ENCODE results near the gene CLCN7.
"Not testable (repeated sequence)": the region's sequence is repeated elsewhere in the genome, so short reads cannot be mapped to it uniquely, and the experiment has no call there.

The CLCN7 gene

DNA sequence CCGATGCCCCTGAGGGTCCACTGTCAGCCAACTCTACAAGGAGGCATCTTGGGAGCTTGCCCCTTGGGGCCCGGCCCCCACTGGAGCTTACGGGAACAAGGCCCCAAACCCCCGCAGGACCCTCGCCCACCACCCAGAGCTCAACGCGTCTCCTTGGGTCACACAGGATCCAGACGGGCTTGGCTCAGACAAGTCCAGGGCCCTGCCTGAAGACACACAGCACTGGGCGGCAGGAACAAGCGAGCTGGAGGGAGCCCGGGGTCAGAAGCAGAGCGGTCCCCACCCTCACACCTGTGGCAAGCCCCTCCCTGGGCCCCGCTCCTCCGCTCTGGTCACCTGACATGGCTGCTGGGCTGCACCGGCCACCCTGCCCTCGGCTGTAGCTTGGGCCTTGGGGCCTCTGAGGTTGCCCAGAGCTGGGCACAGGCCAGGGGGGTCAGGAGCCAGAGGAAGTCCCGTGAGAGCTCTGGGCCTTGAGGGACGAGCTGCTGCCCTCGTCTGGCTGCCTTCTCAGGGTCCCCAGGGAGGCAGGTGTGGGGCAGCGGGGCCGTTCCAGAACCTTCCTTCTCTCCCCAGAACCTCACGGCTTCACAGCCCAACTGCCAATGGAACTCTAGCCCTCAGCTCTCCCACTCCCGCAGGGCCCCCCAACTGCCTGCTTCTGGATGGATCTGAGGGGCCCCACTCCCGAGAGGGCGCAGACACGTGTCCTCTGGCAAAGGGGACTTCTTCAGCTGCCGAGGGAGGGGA lies 30.7 kb downstream of the CLCN7 start, which contains the start of gene CCDC154:
Gene CCDC154 (minus strand): TSS at position 577 of the 750 bp plus-strand sequence. CDS start 234 bp downstream, at position 343.
- no peak for FAIRE-seq

DNA sequence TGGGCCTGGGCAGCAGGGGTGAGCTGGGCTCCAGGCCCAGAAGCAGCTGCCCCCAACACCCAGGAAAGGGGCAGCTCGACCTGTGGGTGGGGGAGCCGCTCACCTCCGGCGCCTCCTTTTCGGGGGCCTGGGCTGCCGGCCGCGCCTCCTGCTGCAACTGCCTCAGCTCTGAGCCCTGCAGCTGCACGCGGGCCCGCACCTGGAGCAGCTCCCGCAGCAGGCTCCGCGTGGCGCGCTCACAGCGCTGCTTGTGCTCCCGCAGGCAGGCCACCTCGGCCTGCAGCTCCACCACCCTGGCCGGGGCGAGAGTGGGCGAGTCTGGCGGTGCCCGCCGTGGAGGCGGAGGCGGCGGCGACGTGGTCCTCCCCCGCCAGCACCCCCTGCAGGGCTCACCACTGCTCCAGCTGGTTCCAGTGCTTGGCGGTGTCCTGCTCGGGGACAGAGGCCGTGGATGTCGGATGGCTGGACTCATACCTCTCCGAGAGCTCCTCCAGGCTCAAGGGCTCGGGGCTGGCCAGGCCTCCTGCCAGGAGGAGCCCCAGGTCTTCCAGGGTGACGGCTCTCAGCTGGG lies 31.3 kb downstream of the CLCN7 start:
- no peak for FAIRE-seq

DNA sequence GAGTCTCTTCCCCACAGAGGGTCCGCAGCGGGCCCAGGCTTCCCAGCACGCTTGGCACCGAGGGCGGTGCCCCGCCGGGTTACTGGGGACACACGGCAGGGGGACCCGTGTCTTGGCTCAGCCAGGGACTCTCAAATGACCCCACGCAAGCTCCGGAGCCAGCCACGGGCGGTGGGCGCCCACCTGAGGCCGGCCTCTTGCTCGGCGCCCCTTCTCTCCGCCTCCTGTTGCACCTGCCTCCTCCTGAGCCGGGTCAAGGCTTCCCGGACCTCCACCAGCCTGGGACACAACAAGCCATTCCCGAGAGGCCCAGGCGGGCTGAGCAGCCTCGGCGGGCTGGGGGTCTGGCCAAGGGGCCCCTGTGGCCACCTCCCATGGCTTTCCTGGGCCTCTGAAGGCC lies 32.1 kb downstream of the CLCN7 start:
- FAIRE-seq, result no peak

DNA sequence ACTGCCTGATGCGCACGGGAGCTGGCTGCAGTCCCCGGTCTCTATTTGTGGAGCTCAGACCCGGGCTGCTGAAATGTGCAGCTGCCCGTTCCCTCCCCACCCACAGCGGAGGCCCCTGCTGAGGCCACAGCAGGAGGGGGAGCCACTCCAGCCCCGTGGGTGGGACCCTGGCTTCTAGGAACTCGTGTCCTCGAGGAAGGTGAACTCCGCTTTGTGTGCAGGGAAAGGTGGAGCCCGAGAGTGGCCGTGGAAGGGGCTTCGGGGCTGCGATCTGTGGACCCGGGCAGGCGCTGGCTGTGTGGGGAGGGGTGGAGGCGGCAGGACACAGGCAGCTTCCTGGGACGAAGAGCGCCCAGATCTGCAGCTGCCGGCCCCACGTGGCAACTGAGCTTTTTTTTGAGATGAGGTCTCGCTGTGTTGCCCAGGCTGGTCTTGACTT lies 33.4 kb downstream of the CLCN7 start:
- FAIRE-seq, result no peak

DNA sequence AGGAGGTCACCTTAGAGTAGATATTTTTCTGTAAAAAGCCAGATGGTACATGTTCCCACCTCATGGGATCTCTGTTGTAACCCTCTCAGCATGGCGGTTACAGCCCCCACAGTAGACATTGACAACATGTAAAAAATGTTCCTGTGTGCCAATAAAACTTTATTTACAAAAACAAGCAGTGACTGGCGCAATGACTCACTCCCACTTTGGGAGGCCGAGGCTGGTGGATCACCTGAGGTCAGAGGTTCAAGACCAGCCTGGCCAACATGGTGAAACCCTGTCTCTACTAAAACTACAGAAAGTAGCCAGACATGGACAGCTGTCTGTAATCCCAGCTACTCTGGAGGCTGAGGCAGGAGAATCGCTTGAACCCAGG lies 35.1 kb downstream of the CLCN7 start:
- not testable (repeated sequence) for FAIRE-seq

DNA sequence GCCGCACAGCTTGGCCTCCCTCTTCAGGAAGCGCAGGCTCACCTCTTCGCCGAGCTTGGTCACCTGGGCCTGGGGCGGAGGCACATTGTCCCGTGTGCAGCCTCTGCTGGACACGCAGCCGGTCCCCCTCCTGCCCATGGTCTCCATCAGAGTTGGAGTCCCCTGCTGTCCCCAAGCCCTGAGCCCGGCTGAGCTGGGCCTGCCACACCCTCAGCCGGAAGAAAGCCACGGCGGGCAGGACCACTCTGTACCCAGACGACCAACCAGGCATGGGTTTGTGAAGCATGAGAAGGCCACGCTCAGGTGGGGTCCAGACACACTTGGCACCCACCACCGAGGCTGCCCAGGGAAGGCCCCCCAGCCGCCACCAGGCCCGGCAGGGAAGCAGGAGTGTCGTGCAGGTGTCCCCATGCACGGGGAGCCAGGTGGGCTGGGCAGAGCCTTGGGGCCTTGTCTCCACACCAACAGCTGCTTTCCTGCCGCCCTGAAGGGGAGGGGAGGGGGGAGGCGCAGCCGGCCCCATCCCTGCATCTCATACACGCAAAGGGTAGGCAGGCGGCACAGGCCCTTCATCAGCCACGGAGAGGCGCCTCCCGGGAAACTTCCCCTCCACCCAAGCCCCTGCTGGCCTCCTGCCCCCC lies 35.6 kb downstream of the CLCN7 start:
- FAIRE-seq, result no peak

DNA sequence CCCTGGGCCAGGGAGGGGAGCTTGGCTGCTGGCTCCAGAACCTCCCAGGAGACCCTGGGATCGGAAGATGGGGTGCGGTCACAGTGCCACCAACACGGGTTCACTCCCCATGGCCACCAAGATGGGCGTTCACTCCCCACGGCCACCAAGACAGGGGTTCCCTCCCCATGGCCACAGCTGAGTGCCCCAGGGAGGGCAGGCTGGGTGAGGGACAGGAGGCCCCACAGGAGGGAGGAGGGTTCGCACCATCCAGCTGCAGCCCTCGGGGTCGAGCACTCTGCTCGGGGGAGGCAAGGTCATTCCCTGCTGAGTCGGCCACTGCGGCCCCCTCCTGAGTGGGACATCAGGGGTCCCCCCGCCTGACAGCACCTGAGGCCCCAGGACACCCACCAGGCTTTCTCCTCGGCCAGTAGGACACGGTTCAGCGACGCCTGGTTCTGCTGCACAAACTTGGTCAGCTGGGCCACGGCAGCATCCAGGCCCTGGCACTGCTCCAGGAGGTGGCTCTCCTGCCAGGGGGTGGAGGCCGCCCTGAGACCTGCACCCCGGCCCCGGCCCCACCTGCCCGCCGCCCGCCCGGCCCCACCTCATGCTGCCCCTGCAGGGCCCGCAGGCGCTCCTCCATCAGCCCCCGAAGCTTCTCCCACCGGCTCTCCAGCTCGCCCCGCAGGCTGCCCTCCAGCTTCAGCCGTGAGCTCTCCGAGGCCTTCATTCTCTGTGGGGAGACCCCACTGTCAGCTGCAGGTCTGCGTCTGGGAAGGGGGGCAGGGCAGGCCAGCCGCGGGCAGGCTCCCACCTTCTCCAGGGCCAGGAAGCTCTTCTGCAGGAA lies 36.4 kb downstream of the CLCN7 start:
- no peak for FAIRE-seq

DNA sequence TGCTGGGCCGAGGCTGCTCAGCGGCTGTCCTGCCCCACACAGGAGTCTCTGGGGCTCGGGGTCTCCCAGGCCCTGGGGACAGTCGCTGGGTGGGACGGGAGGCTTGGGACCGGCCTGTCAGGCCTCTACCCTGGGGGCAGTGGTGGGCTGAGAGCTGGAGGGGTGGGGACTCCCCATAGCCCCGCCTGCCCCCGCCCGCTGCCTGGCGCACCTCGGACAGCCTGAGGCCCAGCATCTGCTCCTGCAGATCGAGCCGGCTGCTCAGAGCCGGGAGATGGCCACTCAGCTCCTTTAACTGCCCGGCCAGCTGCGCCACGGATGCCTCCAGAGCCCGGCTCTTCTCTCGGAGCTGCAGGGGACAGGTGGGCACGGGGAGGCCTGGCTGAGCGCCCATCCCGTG lies 37.2 kb downstream of the CLCN7 start:
- FAIRE-seq, result no peak

DNA sequence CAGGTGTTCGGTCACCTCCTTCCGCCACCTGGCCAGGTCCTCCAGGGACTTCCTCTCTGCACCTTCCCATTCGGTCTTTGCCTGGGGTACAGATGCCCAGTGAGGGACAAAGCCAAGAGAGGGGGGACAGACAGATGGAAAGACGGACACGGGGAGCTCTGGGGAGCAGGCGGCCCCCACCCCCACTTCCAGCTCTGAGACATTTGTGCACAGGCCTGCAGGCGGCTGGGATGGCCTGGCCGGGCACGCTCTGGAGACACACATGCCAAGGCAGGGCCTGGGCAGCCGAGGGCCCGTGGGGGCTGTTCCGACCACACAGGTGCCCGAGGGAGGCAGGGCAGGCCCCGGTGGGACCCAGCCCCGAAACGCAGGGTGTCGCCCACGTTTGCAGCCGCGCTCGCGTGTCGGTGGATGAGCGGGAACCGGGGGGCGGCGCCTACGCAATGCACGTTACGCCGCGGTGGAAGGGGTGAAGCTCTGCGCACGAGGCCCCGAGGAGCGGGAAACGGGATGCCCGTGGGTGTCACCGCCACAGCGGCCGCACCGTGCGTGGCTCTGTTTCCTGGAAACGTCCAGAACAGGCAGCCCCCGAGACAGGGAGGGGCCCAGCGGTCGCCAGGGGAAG lies 38.0 kb downstream of the CLCN7 start:
- no peak for FAIRE-seq

DNA sequence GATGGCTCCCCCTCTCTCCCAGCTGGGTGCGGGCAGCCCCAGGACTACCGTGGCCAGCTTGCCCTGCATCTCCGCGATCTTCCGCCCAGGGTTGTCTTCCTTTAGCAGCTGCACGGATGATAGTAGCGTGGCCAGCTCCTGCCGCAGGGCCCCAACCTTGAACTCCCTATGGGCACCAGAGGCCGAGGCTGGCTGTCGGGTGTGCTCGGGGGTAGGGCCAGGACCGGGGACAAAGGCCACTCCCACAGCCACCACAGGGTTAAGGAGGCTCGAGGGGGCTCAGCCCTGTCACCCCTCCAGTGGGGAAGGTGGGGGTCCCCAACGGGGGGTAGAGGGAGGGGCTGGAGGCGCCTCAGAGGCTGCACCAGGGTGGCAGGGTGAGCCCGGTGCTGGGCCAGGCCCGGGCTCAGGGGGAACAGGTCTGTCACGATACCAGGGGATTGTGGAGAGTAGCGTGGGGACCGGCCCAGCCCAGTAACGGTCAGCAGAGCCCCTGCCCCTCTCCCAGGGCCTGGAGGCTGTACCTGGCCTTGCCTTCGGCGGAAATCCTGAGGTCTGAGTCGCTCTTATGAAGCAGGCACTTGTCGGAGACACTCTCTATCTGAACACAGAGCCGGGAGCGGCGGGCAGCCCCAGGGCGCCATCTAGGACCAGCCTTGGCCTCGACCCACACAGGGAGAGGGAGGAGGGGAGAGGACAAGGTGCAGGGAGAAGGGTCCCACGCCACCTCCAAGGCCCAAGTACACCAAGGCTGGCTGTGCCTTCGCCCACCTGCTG lies 38.7 kb downstream of the CLCN7 start:
- FAIRE-seq, result no peak

DNA sequence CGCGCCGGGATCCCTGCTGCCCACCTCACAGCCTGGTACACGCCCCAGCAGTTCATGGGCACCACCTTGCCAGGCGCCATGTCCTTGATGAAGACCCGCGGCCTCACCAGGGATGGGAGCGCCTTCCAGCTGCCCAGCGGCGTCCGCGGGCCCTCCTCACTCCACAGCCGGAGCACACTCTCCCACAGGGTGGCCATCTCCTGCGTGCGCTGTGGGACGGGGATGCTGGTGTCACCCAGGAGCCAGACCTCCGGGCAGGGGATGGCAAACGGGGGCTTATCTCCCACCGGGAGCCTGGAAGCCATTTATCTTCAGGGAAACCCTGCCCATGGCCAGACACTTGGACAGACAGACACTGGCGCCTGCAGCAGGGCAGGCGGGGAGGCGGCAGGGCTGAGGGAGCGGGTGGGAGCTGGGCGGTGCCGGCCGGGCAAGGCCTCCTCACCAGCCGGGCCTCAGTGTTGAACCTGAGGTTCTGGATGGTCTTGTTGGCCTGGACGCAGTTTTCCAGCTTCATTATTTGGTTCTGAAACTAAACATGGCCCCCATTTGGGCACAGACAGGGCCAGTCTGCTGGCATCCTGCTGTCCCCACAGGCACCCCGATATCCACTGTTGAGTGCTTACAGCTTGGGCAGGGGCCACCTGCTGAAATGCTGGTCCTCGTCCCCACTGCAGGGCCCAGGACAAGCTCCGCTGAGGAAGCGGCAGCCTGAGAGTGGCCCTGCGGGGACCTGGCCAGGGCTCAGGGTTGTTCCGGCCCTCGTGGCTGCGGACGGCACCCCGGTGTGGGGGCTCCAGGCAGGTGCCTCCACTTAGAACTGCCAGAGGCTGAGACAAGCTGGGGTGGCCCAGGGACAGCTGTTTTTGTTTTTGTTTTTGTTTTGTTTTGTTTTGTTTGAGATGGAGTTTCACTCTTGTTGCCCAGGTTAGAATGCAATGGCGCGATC lies 39.9 kb downstream of the CLCN7 start:
- no peak for FAIRE-seq

DNA sequence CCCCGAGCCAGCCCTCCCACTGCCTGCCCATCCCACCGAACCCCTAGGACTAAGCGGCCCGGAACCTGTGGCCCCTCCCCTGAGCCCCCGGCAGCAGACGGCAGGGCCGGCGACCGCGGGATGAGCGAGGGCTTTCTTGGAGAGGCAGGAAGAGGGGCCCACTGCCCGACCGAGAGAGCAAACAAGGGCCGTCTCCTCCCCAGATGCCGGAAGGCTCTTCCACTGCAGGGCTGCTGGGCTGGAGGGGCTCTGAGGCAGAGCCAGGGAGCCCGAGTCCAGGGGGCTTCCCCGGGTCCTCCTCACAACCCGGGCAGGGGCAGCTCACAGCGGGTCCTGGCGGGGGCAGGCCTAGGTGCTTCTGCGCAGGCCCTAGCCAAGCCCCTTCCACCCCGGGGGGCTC lies 41.1 kb downstream of the CLCN7 start:
- FAIRE-seq, result no peak

DNA sequence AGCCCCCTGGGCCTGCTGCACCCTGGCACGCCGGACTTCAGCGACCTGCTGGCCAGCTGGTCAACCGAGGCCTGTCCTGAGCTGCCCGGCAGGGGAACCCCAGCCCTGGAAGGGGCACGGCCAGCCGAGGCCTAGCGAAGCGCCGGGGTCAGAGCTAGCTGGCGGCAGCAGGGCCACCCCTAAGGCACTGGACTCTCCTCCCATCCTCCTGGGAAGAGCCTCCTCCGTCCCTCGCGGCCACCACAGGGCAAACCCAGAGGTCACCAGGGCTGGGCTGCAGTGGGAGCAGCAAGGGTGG lies 41.6 kb downstream of the CLCN7 start:
- no peak for FAIRE-seq

DNA sequence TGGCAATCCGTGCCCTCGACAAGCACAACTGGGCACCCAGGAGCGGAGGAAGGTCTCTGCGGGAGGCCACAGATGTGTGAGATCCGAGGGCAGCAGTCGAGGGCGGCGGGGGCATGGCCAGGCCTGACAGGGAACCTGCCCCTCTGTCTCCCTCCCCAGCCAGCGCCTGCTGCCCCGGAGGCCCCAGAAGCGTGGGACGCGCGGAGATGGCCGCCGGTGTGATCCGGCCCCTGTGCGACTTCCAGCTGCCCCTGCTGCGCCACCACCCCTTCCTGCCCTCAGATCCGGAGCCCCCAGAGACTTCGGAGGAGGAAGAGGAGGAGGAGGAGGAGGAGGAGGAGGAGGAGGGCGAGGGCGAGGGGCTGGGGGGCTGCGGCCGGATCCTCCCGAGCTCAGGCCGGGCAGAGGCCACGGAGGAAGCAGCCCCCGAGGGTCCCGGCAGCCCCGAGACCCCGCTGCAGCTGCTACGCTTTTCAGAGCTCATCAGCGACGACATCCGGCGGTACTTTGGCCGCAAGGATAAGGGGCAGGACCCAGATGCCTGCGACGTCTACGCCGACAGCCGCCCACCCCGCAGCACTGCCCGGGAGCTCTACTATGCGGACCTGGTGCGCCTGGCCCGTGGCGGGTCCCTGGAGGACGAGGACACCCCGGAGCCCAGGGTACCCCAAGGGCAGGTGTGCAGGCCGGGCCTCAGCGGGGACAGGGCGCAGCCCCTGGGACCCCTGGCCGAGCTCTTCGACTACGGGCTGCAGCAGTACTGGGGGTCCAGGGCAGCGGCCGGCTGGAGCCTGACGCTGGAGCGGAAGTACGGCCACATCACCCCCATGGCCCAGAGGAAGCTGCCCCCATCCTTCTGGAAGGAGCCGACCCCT lies 42.2 kb downstream of the CLCN7 start:
- no peak for FAIRE-seq

DNA sequence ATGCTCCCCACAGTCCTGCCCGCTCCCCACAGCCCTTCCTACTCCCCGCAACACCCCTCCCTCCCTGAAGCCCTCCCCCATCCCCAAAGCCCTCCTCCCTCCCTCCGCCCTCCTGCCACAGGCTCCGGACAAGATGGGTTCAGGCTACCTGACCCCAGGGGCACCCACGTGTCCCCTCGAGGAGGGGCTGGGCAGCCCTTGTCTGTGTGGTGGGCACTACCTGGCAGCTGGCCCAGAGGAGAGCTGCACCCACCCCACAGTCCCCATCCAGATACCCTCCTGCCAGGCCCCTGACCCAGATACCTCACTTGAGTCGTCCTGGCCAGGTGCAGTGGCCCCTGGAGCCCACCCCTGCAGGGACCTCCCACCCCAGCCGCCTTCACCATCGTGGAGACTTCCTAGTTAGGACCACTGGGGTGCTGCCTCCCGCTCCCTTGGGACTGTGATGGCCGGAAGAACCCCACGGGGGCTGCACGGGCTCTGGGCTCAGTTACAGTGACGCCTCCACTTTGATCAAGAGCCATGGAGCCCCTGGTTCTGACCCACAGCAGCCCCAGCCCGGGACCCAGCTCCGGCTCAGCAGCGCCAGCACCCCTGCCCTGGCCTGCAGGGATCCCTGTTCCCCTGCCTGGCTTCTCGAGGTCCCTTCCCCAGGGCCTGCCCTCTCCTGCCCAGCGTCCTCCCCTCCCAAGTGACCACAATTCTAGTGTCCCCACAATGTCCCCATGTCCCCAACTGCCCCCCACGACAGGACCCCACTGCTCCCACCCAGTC lies 43.1 kb downstream of the CLCN7 start:
- FAIRE-seq, result no peak

DNA sequence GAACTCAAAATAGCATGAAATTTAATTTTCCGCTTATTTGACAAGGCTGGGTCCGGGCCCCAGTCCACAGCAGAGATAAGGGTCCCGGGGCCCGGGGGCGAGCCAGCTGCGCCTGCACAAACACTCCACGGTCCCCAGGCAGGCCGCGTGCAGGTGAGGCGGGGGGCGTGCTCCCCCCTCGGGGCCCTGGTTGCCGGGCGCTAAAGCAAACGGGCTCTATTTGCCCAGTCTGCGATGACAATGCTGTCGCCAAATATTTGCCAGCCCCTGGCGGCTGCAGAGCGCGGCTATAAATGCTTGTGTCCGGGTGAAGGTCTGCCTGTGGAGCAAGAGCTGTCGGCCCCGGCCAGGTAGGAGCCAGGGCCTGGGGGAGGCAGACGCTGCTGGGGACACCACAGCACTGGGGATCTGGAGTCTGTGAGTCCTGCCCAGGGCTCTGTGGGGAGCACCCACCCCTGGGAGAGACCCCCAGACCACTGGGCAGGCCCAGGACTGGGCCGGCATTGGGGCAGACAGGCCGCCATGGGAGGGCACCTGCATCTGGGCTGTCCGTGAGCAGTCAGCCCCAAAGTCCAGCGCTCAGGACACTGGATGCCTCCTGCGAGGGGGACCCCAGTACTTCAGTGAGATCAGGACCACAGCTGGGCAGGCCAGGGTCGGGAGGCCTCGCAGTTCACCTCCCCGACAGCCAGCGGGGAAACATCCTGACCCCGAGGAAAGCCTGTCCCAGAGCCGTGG lies 43.9 kb downstream of the CLCN7 start, which contains the start of gene PERCC1:
Gene PERCC1 (plus strand): TSS at position 320 of the 738 bp plus-strand sequence. CDS start 1,516 bp downstream, outside the sequence.
- FAIRE-seq, result no peak

DNA sequence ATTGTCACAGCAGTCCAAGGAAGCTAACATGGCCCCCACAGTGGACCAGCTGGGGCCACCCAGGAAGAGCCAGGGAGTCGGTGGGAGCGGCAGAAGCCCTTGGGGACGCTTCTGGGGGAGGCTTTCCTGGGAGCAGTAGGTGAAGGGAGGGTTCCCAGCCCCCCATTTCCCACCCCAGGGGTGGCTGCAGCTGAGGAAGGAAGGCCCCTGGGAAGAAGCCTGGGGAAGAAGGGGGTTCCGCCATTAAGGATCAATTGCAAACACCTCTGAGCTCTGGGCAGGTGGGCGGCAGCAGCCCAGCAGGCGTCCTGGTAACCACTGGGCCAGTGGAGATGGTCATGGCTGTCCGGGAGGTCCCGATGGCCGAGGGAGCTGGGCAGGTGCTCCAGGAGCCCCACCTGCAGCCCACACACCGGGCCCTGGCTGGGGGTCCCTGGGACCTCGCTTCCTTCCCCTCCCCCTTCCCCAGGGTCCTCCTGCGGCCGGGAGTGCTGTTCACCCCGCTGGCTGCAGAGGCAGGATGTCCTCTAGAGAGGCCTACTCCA lies 44.5 kb downstream of the CLCN7 start:
- FAIRE-seq, result no peak

DNA sequence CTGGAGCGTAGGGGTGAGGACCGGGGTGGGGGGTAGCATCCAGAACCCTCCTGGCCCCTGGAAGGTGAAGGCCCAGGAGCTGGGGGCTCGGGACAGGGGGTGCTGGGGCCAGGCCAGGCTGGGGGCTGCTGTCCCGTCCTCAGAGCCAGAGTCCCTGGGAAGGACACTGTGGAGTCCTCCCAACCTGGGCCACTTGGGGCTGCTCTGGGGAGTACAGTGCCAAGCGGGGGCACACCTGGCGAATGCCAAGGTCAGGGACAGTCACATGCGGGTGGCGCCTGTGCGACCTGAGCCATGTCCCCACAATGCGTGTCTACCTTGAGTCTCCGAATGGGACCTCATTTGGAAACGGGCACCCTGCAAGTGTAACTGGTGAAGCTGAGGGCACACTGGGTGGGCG lies 45.2 kb downstream of the CLCN7 start:
- no peak for FAIRE-seq
